Hippocampal formation (tissue), 2 donors: ENCODE measurements around the gene TRPM2.
"Not testable (repeated sequence)": the region's sequence is repeated elsewhere in the genome, so short reads cannot be mapped to it uniquely, and the experiment has no call there.

ENCODE experiments used
- DNase-seq, 2 donors: peaks; one replicate each; lab custom pipeline; 2025; lab: John Stamatoyannopoulos, UW

Gene TRPM2

GRCh38 chr21:44415073-44416025 is 61.9 kb downstream of the TRPM2 start:
- no peak for DNase-seq

- no peak for DNase-seq
Measured at GRCh38 chr21:44416193-44416592, 62.8 kb downstream of the TRPM2 start.

GRCh38 chr21:44417621-44418107 is 64.2 kb downstream of the TRPM2 start:
- not testable (repeated sequence) for DNase-seq

- DNase-seq: no peak
Measured at GRCh38 chr21:44418108-44418875, 64.9 kb downstream of the TRPM2 start.

GRCh38 chr21:44418876-44419230 is 65.4 kb downstream of the TRPM2 start:
- no peak for DNase-seq

GRCh38 chr21:44419679-44420078 is 66.3 kb downstream of the TRPM2 start:
- no peak for DNase-seq

- no peak for DNase-seq
Measured at GRCh38 chr21:44420416-44421205, 67.2 kb downstream of the TRPM2 start.

GRCh38 chr21:44421901-44422840 is 68.8 kb downstream of the TRPM2 start:
- DNase-seq: no peak

GRCh38 chr21:44423312-44423821 is 69.9 kb downstream of the TRPM2 start:
- DNase-seq: no peak

GRCh38 chr21:44423941-44424607 is 70.7 kb downstream of the TRPM2 start:
- DNase-seq: no peak

- no peak for DNase-seq
Measured at GRCh38 chr21:44424608-44425306, 71.3 kb downstream of the TRPM2 start.

- DNase-seq: no peak
Measured at GRCh38 chr21:44425307-44425894, 72.0 kb downstream of the TRPM2 start.

GRCh38 chr21:44425895-44426662 is 72.7 kb downstream of the TRPM2 start:
- no peak for DNase-seq

GRCh38 chr21:44426663-44427191 is 73.3 kb downstream of the TRPM2 start:
- DNase-seq: no peak

- no peak for DNase-seq
Measured at GRCh38 chr21:44427241-44428120, 74.1 kb downstream of the TRPM2 start.

GRCh38 chr21:44428281-44428960 is 75.0 kb downstream of the TRPM2 start:
- DNase-seq: no peak
